Subcutaneous abdominal adipose tissue (tissue), 5 donors: ENCODE measurements around the gene UST.

Source experiments
- H3K27ac ChIP-seq: one replicate; pipeline ENCODE4 v1.7.0; 2013; ENCODE audit warnings: low read depth, mild to moderate bottlenecking, inconsistent platforms, low read length, moderate library complexity
- H3K27me3 ChIP-seq, 5 donors: one replicate each; pipeline ENCODE4 v1.7.0; 2013; ENCODE audit warnings: low read length in 5 of 5, inconsistent platforms in 1 of 5; ENCODE audit not compliant: control insufficient read depth in 5 of 5, insufficient read depth in 4 of 5
- H3K36me3 ChIP-seq, 5 donors: one replicate each; pipeline ENCODE4 v1.7.0; 2013; ENCODE audit warnings: low read length in 5 of 5; ENCODE audit not compliant: control insufficient read depth in 5 of 5, insufficient read depth in 5 of 5
- H3K4me1 ChIP-seq, 5 donors: one replicate each; pipeline ENCODE4 v1.7.0; 2013; ENCODE audit warnings: low read length in 5 of 5, mild to moderate bottlenecking in 3 of 5, moderate library complexity in 1 of 5; ENCODE audit not compliant: control insufficient read depth in 5 of 5, insufficient read depth in 5 of 5
- H3K4me3 ChIP-seq, 5 donors: one replicate each; pipeline ENCODE4 v1.7.0; 2013; ENCODE audit warnings: low read length in 5 of 5, low read depth in 1 of 5
- H3K9ac ChIP-seq, 5 donors: one replicate each; pipeline ENCODE4 v1.7.0; 2013; ENCODE audit warnings: low read length in 5 of 5, mild to moderate bottlenecking in 4 of 5, moderate library complexity in 3 of 5
- H3K9me3 ChIP-seq, 5 donors: one replicate each; pipeline ENCODE4 v1.7.0; 2013; ENCODE audit warnings: low read length in 5 of 5; ENCODE audit not compliant: control insufficient read depth in 5 of 5
- donor health status: healthy.
- donor health status: healthy.
- donor health status: healthy.
- donor health status: healthy.
- donor health status: healthy.

The UST gene

GRCh38 chr6:149062653-149063348 lies 316.0 kb downstream of the UST start:
- H3K27ac ChIP-seq = no peak overlapping the region
- peaks cover 0 to 35% (median 10%) of the 10 kb centered on the region in 5 donors for H3K4me1 ChIP-seq
- H3K9ac ChIP-seq = no peak overlapping the region
- no peak overlapping the region for H3K4me3 ChIP-seq
- H3K9me3 ChIP-seq = no peaks in the 10 kb centered on the region
- no peaks in the 10 kb centered on the region for H3K36me3 ChIP-seq
- H3K27me3 ChIP-seq = peaks cover 0 to 5% (median 0%) of the 10 kb centered on the region in 5 donors

- no peaks in the 10 kb centered on the region for H3K9me3 ChIP-seq
Observed at GRCh38 chr6:149063468-149063867, 316.6 kb downstream of the UST start.

GRCh38 chr6:149064001-149064659 lies 317.3 kb downstream of the UST start:
- no peak overlapping the region for H3K9ac ChIP-seq
- H3K27ac ChIP-seq = no peak overlapping the region
- H3K27me3 ChIP-seq = peaks cover 0 to 5% (median 0%) of the 10 kb centered on the region in 5 donors
- no peaks in the 10 kb centered on the region for H3K36me3 ChIP-seq
- peaks cover 0 to 35% (median 10%) of the 10 kb centered on the region in 5 donors for H3K4me1 ChIP-seq
- no peaks in the 10 kb centered on the region for H3K9me3 ChIP-seq
- H3K4me3 ChIP-seq = no peak overlapping the region

More at GRCh38 chr6:149063468-149063867, 316.6 kb downstream of the UST start:
- H3K4me3 ChIP-seq = no peak overlapping the region
- H3K27ac ChIP-seq = no peak overlapping the region
- H3K4me1 ChIP-seq = peaks cover 0 to 35% (median 10%) of the 10 kb centered on the region in 5 donors
- peaks cover 0 to 5% (median 0%) of the 10 kb centered on the region in 5 donors for H3K27me3 ChIP-seq
- H3K9ac ChIP-seq = no peak overlapping the region
- no peaks in the 10 kb centered on the region for H3K36me3 ChIP-seq

GRCh38 chr6:149064660-149065015 lies 317.8 kb downstream of the UST start:
- Histone ChIP-seq H3K27ac (no peak overlapping the region), H3K27me3 (peaks cover 0 to 5% (median 0%) of the 10 kb centered on the region in 5 donors), H3K4me1 (peaks cover 0 to 35% (median 10%) of the 10 kb centered on the region in 5 donors), H3K4me3 (no peak overlapping the region), H3K9ac (no peak overlapping the region), H3K9me3 (no peaks in the 10 kb centered on the region), H3K36me3 (no peaks in the 10 kb centered on the region)

GRCh38 chr6:149065121-149065520 lies 318.3 kb downstream of the UST start:
- Histone ChIP-seq H3K4me1 (peaks cover 0 to 35% (median 10%) of the 10 kb centered on the region in 5 donors), H3K27ac (no peak overlapping the region), H3K36me3 (no peaks in the 10 kb centered on the region), H3K27me3 (peaks cover 0 to 5% (median 0%) of the 10 kb centered on the region in 5 donors), H3K9me3 (no peaks in the 10 kb centered on the region), H3K4me3 (no peak overlapping the region), H3K9ac (no peak overlapping the region)

- no peak overlapping the region for H3K27ac ChIP-seq
- H3K9me3 ChIP-seq = no peaks in the 10 kb centered on the region
- H3K4me1 ChIP-seq = peaks cover 0 to 27% (median 4%) of the 10 kb centered on the region in 5 donors
- no peak overlapping the region for H3K9ac ChIP-seq
- no peaks in the 10 kb centered on the region for H3K27me3 ChIP-seq
- H3K36me3 ChIP-seq = no peaks in the 10 kb centered on the region
- no peak overlapping the region for H3K4me3 ChIP-seq
Observed at GRCh38 chr6:149065658-149066556, 319.1 kb downstream of the UST start.

- Histone ChIP-seq H3K4me3 (no peak overlapping the region), H3K36me3 (no peaks in the 10 kb centered on the region), H3K4me1 (no peaks in the 10 kb centered on the region), H3K9ac (no peak overlapping the region), H3K27ac (no peak overlapping the region), H3K9me3 (no peaks in the 10 kb centered on the region), H3K27me3 (no peaks in the 10 kb centered on the region)
Observed at GRCh38 chr6:149071997-149072396, 325.2 kb downstream of the UST start.

GRCh38 chr6:149074832-149075258 lies 328.0 kb downstream of the UST start:
- no peak overlapping the region for H3K27ac ChIP-seq
- no peak overlapping the region for H3K9ac ChIP-seq
- peaks cover 0 to 7% (median 6%) of the 10 kb centered on the region in 5 donors for H3K4me1 ChIP-seq
- no peaks in the 10 kb centered on the region for H3K36me3 ChIP-seq
- no peaks in the 10 kb centered on the region for H3K27me3 ChIP-seq
- H3K4me3 ChIP-seq = no peak overlapping the region
- H3K9me3 ChIP-seq = no peaks in the 10 kb centered on the region

- Histone ChIP-seq H3K4me1 (peaks cover 0 to 16% (median 15%) of the 10 kb centered on the region in 5 donors), H3K36me3 (no peaks in the 10 kb centered on the region), H3K27ac (no peak overlapping the region), H3K9me3 (no peaks in the 10 kb centered on the region), H3K9ac (no peak overlapping the region), H3K27me3 (no peaks in the 10 kb centered on the region), H3K4me3 (no peak overlapping the region)
Observed at GRCh38 chr6:149075616-149076354, 329.0 kb downstream of the UST start.
